Type B pancreatic cell (in vitro differentiated cells): Measurements from ENCODE around the gene MAOB. TPM values are rescaled to one million over a fixed set of nuclear protein-coding genes. Genes with fewer than 3 reads are reported as not detected.
"Not testable (repeated sequence)": the region's sequence is repeated elsewhere in the genome, so short reads cannot be mapped to it uniquely, and the experiment has no call there.

Experiments
- DNase-seq: peaks from one replicate; pipeline ENCODE4 v3.0.0; 2021; ENCODE audit warnings: mixed read lengths; ENCODE audit not compliant: unreplicated experiment; ENCODE audit errors: extremely low spot score
- H3K27ac Mint-ChIP-seq: 2 replicates; pipeline ENCODE4 v1.8.0; 2021; ENCODE audit warnings: mild to moderate bottlenecking, mixed read lengths
- H3K27me3 Mint-ChIP-seq: 2 replicates; pipeline ENCODE4 v1.8.0; 2021; ENCODE audit warnings: mixed read lengths
- H3K36me3 Mint-ChIP-seq: 2 replicates; pipeline ENCODE4 v1.8.0; 2021; ENCODE audit warnings: mixed read lengths
- H3K4me1 Mint-ChIP-seq: one replicate; pipeline ENCODE4 v1.8.0; 2021; ENCODE audit warnings: mixed read lengths; ENCODE audit not compliant: unreplicated experiment
- H3K4me3 Mint-ChIP-seq: 2 replicates; pipeline ENCODE4 v1.8.0; 2021; ENCODE audit warnings: mild to moderate bottlenecking, mixed read lengths
- H3K9me3 Mint-ChIP-seq: 2 replicates; pipeline ENCODE4 v1.8.0; 2021; ENCODE audit warnings: mixed read lengths
- total RNA-seq: library from RNA; stranded (reverse); gene quantifications from 2 replicates; pipeline ENCODE4 v1.2.1, GENCODE V29; 2021; ENCODE audit warnings: low replicate concordance
- TF ChIP-seq, protein P1 (sequence below): fragments of 200-600 bp; sonication (generic); conservative IDR thresholded peaks from 2 replicates; pipeline ENCODE4 v1.5.0; 2021; ENCODE audit warnings: antibody characterized with exemption, mild to moderate bottlenecking

MAOB gene
- total RNA-seq, 1 donor from 2014 or later, result 20.8 TPM

DNA sequence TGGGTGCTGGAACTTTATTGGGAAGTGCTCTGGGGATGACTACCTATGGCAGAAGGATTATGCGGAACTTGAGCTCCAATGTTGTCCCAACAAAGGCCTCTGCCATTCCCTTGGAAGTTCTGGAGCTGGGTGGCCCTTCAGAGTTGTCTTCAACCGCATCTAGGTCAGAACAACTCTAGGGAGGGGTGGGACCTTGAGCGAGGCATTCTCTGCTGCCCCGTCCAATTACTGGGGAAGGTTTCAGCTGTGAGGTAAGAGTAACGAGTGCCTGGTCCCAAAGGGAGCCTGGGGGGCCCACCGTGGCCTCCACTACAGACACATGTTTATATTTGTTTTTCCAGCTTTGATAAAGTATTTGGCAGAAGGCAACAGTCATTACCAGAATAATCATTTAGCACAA is 146.7 kb downstream of the MAOB start:
- TF ChIP-seq, protein P1, sequence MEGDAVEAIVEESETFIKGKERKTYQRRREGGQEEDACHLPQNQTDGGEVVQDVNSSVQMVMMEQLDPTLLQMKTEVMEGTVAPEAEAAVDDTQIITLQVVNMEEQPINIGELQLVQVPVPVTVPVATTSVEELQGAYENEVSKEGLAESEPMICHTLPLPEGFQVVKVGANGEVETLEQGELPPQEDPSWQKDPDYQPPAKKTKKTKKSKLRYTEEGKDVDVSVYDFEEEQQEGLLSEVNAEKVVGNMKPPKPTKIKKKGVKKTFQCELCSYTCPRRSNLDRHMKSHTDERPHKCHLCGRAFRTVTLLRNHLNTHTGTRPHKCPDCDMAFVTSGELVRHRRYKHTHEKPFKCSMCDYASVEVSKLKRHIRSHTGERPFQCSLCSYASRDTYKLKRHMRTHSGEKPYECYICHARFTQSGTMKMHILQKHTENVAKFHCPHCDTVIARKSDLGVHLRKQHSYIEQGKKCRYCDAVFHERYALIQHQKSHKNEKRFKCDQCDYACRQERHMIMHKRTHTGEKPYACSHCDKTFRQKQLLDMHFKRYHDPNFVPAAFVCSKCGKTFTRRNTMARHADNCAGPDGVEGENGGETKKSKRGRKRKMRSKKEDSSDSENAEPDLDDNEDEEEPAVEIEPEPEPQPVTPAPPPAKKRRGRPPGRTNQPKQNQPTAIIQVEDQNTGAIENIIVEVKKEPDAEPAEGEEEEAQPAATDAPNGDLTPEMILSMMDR, result no peak
- no peak for DNase-seq
- H3K27ac Mint-ChIP-seq, result no peak overlapping the region
- H3K36me3 Mint-ChIP-seq, result peaks cover 3% of the 10 kb centered on the region
- H3K27me3 Mint-ChIP-seq, result no peaks in the 10 kb centered on the region
- no peak overlapping the region for H3K4me3 Mint-ChIP-seq
- H3K4me1 Mint-ChIP-seq, result peaks cover 14% of the 10 kb centered on the region
- no peaks in the 10 kb centered on the region for H3K9me3 Mint-ChIP-seq

DNA sequence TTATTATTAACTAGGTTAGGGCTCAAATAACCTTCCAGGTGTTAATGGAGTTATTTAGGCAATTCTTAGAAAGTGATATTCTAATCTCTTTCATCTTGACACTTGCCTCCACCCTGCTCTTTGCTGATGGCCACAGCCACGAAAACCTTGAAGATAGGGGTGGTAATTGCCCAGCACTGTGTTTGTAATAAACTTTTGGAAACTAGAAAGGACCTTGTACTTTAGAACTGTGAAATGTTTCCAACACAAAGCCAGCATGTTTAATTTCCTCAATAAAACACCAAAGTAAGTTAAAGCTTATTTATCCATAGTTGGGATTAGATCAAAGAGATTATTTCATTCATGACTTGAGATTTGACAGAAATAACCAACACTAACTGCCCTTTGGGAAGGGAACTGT is 147.8 kb downstream of the MAOB start:
- H3K27me3 Mint-ChIP-seq, result no peaks in the 10 kb centered on the region
- H3K36me3 Mint-ChIP-seq, result peaks cover 3% of the 10 kb centered on the region
- H3K27ac Mint-ChIP-seq, result no peak overlapping the region
- DNase-seq, result no peak
- no peaks in the 10 kb centered on the region for H3K9me3 Mint-ChIP-seq
- peaks cover 14% of the 10 kb centered on the region for H3K4me1 Mint-ChIP-seq
- TF ChIP-seq, protein P1, result no peak
- no peak overlapping the region for H3K4me3 Mint-ChIP-seq

DNA sequence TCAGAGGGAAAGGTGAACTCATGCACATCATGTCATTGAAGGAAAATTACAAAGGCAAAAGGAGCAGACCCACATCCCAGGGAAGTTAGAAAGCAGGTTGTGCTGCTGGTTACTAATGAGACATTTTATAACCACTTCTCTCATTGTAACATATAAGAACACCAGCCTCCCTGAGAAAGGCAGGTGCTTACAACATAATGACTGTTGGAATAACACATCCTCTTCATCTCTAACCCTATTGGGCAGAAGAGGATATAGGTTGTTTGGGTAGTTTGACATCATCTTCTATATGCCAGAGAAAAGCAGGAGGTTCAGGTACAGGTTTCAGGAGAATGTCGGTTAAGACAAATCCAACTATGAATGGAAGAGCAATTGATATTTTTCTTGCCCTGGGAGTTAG is 148.6 kb downstream of the MAOB start:
- DNase-seq, result no peak
- TF ChIP-seq, protein P1, result no peak
- H3K36me3 Mint-ChIP-seq, result peaks cover 3% of the 10 kb centered on the region
- H3K27me3 Mint-ChIP-seq, result no peaks in the 10 kb centered on the region
- H3K4me1 Mint-ChIP-seq, result peaks cover 14% of the 10 kb centered on the region
- H3K27ac Mint-ChIP-seq, result no peak overlapping the region
- H3K4me3 Mint-ChIP-seq, result no peak overlapping the region
- H3K9me3 Mint-ChIP-seq, result peaks cover 4% of the 10 kb centered on the region

DNA sequence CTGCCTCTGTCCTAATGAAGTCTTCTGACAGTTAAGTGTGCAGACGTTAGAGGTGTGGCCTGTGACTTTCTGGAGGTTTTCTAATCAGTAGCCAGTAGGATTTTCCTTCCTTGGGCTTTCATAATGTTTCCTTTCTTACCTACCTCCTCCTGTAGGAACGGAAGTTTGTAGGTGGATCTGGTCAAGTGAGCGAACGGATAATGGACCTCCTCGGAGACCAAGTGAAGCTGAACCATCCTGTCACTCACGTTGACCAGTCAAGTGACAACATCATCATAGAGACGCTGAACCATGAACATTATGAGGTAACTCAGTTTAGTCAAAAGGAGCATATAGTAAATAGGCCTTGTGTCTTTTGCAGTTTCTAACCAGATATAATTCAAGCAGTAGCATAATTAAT is 151.2 kb downstream of the MAOB start:
- Mint-ChIP-seq H3K4me1 (peaks cover 8% of the 10 kb centered on the region), H3K27ac (no peak overlapping the region), H3K36me3 (peaks cover 6% of the 10 kb centered on the region), H3K4me3 (no peak overlapping the region), H3K27me3 (no peaks in the 10 kb centered on the region), H3K9me3 (peaks cover 4% of the 10 kb centered on the region)
- TF ChIP-seq, protein P1, result no peak
- DNase-seq, result no peak

DNA sequence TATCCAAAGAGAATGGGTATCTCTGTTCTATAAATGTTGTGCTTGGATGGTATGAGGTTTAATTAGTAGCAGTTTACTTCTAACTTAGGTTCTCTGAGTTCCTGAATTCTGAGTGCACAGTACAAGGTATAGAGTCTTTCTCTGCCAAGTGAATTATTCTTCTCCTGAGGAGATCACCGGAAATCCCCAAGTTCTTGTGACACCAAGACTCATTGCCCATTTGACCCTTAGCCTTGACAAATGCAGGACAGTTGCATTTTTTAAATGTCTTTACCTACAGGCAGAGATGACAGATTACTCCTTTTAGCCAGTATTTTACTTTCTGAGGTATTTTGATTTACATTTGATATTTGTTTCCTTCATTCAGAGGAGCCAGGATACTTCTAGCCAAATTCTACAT is 153.3 kb downstream of the MAOB start:
- Mint-ChIP-seq H3K27ac (no peak overlapping the region), H3K9me3 (peaks cover 4% of the 10 kb centered on the region), H3K4me1 (no peaks in the 10 kb centered on the region), H3K4me3 (no peak overlapping the region), H3K36me3 (peaks cover 6% of the 10 kb centered on the region), H3K27me3 (no peaks in the 10 kb centered on the region)
- TF ChIP-seq, protein P1, result no peak
- no peak for DNase-seq

DNA sequence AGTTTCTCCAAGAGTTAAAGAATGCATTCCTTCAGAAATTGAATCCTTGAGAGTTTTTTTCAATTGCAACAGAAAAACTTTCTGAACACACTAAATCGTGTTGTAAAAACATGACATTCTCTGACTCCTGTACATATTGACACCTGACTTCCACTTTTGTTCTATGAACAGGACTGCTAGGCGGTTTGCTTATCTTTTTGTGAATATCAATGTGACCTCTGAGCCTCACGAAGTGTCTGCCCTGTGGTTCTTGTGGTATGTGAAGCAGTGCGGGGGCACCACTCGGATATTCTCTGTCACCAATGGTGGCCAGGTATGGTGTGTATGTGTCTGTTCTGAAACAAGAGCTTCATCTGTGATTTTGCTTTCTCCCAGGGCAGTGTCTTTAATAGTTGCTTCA is 154.2 kb downstream of the MAOB start:
- H3K4me1 Mint-ChIP-seq, result no peaks in the 10 kb centered on the region
- H3K27ac Mint-ChIP-seq, result no peak overlapping the region
- peaks cover 4% of the 10 kb centered on the region for H3K9me3 Mint-ChIP-seq
- DNase-seq, result no peak
- no peak overlapping the region for H3K4me3 Mint-ChIP-seq
- peaks cover 10% of the 10 kb centered on the region for H3K36me3 Mint-ChIP-seq
- TF ChIP-seq, protein P1, result no peak
- no peaks in the 10 kb centered on the region for H3K27me3 Mint-ChIP-seq

DNA sequence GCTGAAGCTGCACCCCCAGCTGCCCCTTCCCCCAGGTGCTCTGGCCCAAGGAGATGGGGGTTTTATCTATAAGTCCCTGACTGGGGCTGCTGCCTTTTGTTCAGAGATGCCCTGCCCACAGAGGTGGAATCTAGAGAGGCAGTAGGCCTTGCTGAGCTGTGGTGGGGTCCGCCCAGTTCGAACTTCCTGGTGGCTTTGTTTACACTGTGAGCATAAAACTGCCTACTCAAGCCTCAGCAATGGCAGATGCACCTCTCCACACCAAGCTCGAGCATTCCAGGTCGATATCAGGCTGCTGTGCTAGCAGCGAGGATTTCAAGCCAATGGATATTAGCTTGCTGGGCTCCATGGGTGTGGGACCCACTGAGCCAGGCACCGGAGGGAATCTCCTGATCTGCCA is 155.0 kb downstream of the MAOB start:
- H3K36me3 Mint-ChIP-seq, result peaks cover 10% of the 10 kb centered on the region
- not testable (repeated sequence) for DNase-seq, H3K27ac Mint-ChIP-seq, H3K4me1 Mint-ChIP-seq, H3K4me3 Mint-ChIP-seq, H3K27me3 Mint-ChIP-seq, H3K9me3 Mint-ChIP-seq

DNA sequence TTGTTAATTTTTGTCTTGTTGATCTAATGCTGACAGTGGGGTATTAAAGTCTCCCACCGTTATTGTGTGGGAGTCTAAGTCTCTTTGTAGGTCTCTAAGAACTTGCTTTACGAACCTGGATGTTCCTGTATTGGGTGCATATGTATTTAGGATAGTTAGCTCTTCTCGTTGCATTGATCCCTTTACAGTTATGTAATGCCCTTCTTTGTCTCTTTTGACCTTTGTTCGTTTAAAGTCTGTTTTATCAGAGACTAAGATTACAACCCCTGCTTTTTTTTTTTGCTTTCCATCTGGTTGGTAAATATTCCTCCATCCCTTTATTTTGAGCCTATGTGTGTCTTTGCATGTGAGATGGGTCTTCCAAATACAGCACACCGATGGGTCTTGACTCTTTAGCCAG is 157.0 kb downstream of the MAOB start:
- not testable (repeated sequence) for H3K4me3 Mint-ChIP-seq, H3K36me3 Mint-ChIP-seq, H3K9me3 Mint-ChIP-seq, H3K27ac Mint-ChIP-seq, H3K4me1 Mint-ChIP-seq, DNase-seq, H3K27me3 Mint-ChIP-seq
